Measurements from ENCODE around the gene PHKG2.

GRCh38 chr16:30769379-30770089, 21.3 kb downstream of the PHKG2 start:
- TF ChIP-seq CTCF (IDR thresholded peaks at IDR 0.05) (no peak), ZFX (IDR thresholded peaks at IDR 0.05; ENCODE audit: borderline replicate concordance) (no peak)

Measured in 22Rv1 (cell line).